Mesenchymal stem cell (in vitro differentiated cells and primary cell): ENCODE data around the gene SEMA5B.

Experiments
- DNase-seq: peaks from one replicate; pipeline ENCODE4 v3.0.0-alpha.2; 2013
- H2AFZ ChIP-seq: one replicate; pipeline ENCODE4 v1.6.1; 2013; ENCODE audit warnings: low read depth, mild to moderate bottlenecking, control low read depth, inconsistent platforms, low read length, moderate library complexity
- H2AK5ac ChIP-seq: 2 replicates; pipeline ENCODE4 v1.6.1; 2013; ENCODE audit warnings: low read length, moderate library complexity, mild to moderate bottlenecking, inconsistent platforms; ENCODE audit not compliant: severe bottlenecking
- H2BK120ac ChIP-seq: one replicate; pipeline ENCODE4 v1.6.1; 2013; ENCODE audit warnings: low read depth, mild to moderate bottlenecking, inconsistent platforms, low read length, moderate library complexity
- H2BK12ac ChIP-seq, 2 experiments: one replicate each; pipeline ENCODE4 v1.6.1; 2013; ENCODE audit warnings: inconsistent platforms in 2 of 2, low read length in 2 of 2, mild to moderate bottlenecking in 2 of 2, moderate library complexity in 2 of 2, control low read depth in 1 of 2
- H2BK15ac ChIP-seq: one replicate; pipeline ENCODE4 v1.6.1; 2013; ENCODE audit warnings: mild to moderate bottlenecking, low read depth, inconsistent platforms; ENCODE audit not compliant: poor library complexity, severe bottlenecking
- H2BK5ac ChIP-seq: 2 replicates; pipeline ENCODE4 v1.6.1; 2013; ENCODE audit warnings: low read depth, mild to moderate bottlenecking, low read length, control low read depth, inconsistent platforms; ENCODE audit not compliant: poor library complexity, severe bottlenecking
- H3K14ac ChIP-seq, 2 experiments: one replicate each; pipeline ENCODE4 v1.6.1; 2013; ENCODE audit warnings: inconsistent platforms in 2 of 2, low read length in 2 of 2, control low read depth in 1 of 2, mild to moderate bottlenecking in 1 of 2, moderate library complexity in 1 of 2
- H3K18ac ChIP-seq, 2 experiments: one replicate each; pipeline ENCODE4 v1.6.1; 2013; ENCODE audit warnings: inconsistent platforms in 2 of 2, low read length in 2 of 2, control low read depth in 1 of 2, low read depth in 1 of 2, mild to moderate bottlenecking in 1 of 2
- H3K23ac ChIP-seq, 2 experiments: one replicate each; pipeline ENCODE4 v1.6.1; 2013; ENCODE audit warnings: inconsistent platforms in 2 of 2, low read length in 2 of 2, mild to moderate bottlenecking in 2 of 2, moderate library complexity in 2 of 2, control low read depth in 1 of 2
- H3K27ac ChIP-seq: 2 replicates; pipeline ENCODE4 v1.5.1; 2013; ENCODE audit warnings: mild to moderate bottlenecking, moderate library complexity, low read length, control low read depth, inconsistent platforms; ENCODE audit not compliant: poor library complexity, severe bottlenecking
- H3K27me3 ChIP-seq, 2 experiments: 2 replicates each; pipeline versions ENCODE4 v1.6.1 to v1.7.0; 2013; ENCODE audit warnings: low read length in 2 of 2, mild to moderate bottlenecking in 2 of 2, moderate library complexity in 2 of 2, control low read depth in 1 of 2, inconsistent platforms in 1 of 2; ENCODE audit not compliant: control insufficient read depth in 1 of 2, insufficient read depth in 1 of 2
- H3K36me3 ChIP-seq, 2 experiments: 2 replicates each; pipeline versions ENCODE4 v1.6.1 to v1.7.0; 2013; ENCODE audit warnings: low read length in 2 of 2, control low read depth in 1 of 2, inconsistent platforms in 1 of 2, low read depth in 1 of 2, mild to moderate bottlenecking in 1 of 2; ENCODE audit not compliant: insufficient read depth in 2 of 2, control insufficient read depth in 1 of 2
- H3K4ac ChIP-seq, 2 experiments: one replicate each; pipeline ENCODE4 v1.6.1; 2013; ENCODE audit warnings: inconsistent platforms in 2 of 2, low read length in 2 of 2, mild to moderate bottlenecking in 2 of 2, moderate library complexity in 2 of 2, control low read depth in 1 of 2, low read depth in 1 of 2
- H3K4me1 ChIP-seq: 2 replicates; pipeline ENCODE4 v1.6.1; 2013; ENCODE audit warnings: low read depth, low read length, control low read depth; ENCODE audit not compliant: control insufficient read depth, insufficient read depth
- H3K4me2 ChIP-seq: 2 replicates; pipeline ENCODE4 v1.6.1; 2013; ENCODE audit warnings: low read length, mild to moderate bottlenecking, inconsistent platforms; ENCODE audit not compliant: poor library complexity, severe bottlenecking
- H3K4me3 ChIP-seq, 2 experiments: 2 replicates each; pipeline versions ENCODE4 v1.5.1 to v1.7.0; 2013; ENCODE audit warnings: low read length in 2 of 2, mild to moderate bottlenecking in 2 of 2, control low read depth in 1 of 2, low read depth in 1 of 2; ENCODE audit not compliant: insufficient read depth in 1 of 2
- H3K79me1 ChIP-seq: replicated peaks from 2 replicates; pipeline ENCODE4 v1.6.1; 2013; ENCODE audit warnings: mild to moderate bottlenecking, control low read depth, low read length, inconsistent platforms; ENCODE audit not compliant: poor library complexity, severe bottlenecking
- H3K9ac ChIP-seq: 2 replicates; pipeline ENCODE4 v1.7.0; 2013; ENCODE audit warnings: mild to moderate bottlenecking, low read length, moderate library complexity
- H3K9me3 ChIP-seq: 2 replicates; pipeline ENCODE4 v1.7.0; 2013; ENCODE audit warnings: mild to moderate bottlenecking, low read length; ENCODE audit not compliant: control insufficient read depth
- H4K8ac ChIP-seq: one replicate; pipeline ENCODE4 v1.6.1; 2013; ENCODE audit warnings: inconsistent platforms, mild to moderate bottlenecking, low read length, moderate library complexity
- H4K91ac ChIP-seq: one replicate; pipeline ENCODE4 v1.6.1; 2013; ENCODE audit warnings: mild to moderate bottlenecking, low read length, inconsistent platforms
- WGBS: methylation state at CpG from one replicate; pipeline ENCODE4 v1.1.7; 2013; ENCODE audit warnings: mixed read lengths; 5-methylcytosine and 5-hydroxymethylcytosine counted together

The SEMA5B gene

DNA sequence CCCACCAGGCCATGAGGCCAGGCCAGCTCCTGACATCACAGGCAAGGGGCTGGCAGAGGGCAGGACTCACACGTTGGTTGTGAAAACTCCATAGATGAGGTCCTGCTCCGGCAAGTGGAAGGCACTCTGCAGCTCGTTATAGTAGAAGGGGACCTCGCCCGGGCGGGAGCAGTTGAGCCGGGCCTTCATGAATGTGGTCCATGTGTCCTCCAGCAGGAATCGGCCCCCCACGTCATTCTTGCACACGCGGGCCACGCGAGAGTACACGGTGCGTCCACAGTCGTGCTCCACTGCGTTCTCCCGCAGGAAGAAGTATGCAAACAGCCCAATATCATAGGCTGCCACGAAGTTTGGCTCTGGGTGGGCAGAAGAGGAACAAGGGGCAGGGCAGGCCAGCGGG lies 101.2 kb downstream of the SEMA5B start:
- H3K79me1 ChIP-seq, result no peaks in the 10 kb centered on the region
- no peak overlapping the region for H2BK5ac ChIP-seq
- no peak overlapping the region for H4K8ac ChIP-seq
- no peak overlapping the region for H4K91ac ChIP-seq
- peaks cover 79 to 87% of the 10 kb centered on the region in 2 experiments for H3K27me3 ChIP-seq
- H3K4me2 ChIP-seq, result no peak overlapping the region
- no peak overlapping the region for H2BK15ac ChIP-seq
- DNase-seq, result no peak
- no peak overlapping the region for H3K27ac ChIP-seq
- H3K14ac ChIP-seq, result no peak overlapping the region
- no peaks in the 10 kb centered on the region for H3K36me3 ChIP-seq
- H3K4me3 ChIP-seq, result peak overlapping the region in 1 of 2 experiments; percentile 11
- 93% methylated on average over 20 of the region's 20 CpGs for WGBS
- no peak overlapping the region for H2BK120ac ChIP-seq
- no peak overlapping the region for H3K9ac ChIP-seq
- no peak overlapping the region for H2AK5ac ChIP-seq
- H2AFZ ChIP-seq, result no peak overlapping the region
- no peaks in the 10 kb centered on the region for H3K9me3 ChIP-seq
- no peak overlapping the region for H3K4ac ChIP-seq
- peaks cover 2% of the 10 kb centered on the region for H3K4me1 ChIP-seq
- H2BK12ac ChIP-seq, result no peak overlapping the region
- H3K18ac ChIP-seq, result no peak overlapping the region
- H3K23ac ChIP-seq, result no peak overlapping the region

DNA sequence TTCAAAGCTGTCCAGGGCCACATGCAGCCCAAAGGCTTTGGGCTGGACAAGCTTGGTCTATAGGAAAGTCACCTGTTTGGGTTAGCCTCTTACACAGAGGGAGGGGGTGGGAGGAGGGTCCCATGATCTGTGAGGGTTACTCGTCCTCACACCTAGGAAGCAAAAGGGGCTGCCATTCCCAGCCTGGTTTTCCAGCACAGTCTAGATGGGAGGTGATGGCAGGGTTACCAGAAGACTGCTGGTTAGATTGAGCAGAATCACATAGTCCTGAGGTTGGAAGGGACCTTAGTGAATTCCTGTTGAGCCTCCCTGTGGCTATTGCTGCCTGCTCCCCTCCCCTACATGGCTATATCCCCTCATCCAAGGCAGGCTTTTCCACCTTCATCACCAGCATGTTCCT lies 101.8 kb downstream of the SEMA5B start:
- Histone ChIP-seq H3K9ac (no peak overlapping the region), H3K23ac (no peak overlapping the region), H3K36me3 (no peaks in the 10 kb centered on the region), H2AK5ac (no peak overlapping the region), H3K79me1 (no peaks in the 10 kb centered on the region), H3K14ac (no peak overlapping the region), H2BK12ac (no peak overlapping the region), H3K27ac (no peak overlapping the region), H3K27me3 (peaks cover 84 to 91% of the 10 kb centered on the region in 2 experiments), H3K9me3 (no peaks in the 10 kb centered on the region), H3K4me2 (no peak overlapping the region), H3K4me3 (no peak overlapping the region), H4K91ac (no peak overlapping the region), H3K4me1 (peaks cover 2% of the 10 kb centered on the region), H2AFZ (no peak overlapping the region), H4K8ac (no peak overlapping the region), H2BK120ac (no peak overlapping the region), H2BK5ac (no peak overlapping the region), H2BK15ac (no peak overlapping the region), H3K4ac (no peak overlapping the region), H3K18ac (no peak overlapping the region)
- WGBS, result 57% methylated on average over 1 of the region's 1 CpG
- DNase-seq, result no peak

DNA sequence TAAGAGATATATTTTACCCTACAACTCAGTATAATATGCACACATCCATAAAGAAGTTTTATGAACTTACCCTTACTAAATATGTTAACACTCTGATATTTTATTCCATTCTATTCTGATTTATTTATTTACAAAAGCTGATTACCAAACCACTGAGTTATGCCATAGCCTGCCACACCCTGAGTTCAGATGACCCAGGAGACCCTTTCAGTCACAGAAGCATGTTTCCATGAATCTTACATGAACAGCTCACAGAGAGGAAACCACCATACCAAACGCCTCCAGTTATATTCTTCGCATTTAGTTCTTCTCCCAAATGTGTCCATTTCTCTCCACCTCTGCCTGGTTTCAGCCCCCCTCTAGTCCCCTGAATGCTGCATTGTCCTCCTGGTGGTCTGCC lies 103.5 kb downstream of the SEMA5B start:
- H2AK5ac ChIP-seq, result no peak overlapping the region
- H3K4me1 ChIP-seq, result peaks cover 2% of the 10 kb centered on the region
- H3K79me1 ChIP-seq, result no peaks in the 10 kb centered on the region
- no peak overlapping the region for H2BK12ac ChIP-seq
- no peak overlapping the region for H3K4me3 ChIP-seq
- no peak overlapping the region for H3K18ac ChIP-seq
- H3K4me2 ChIP-seq, result no peak overlapping the region
- H3K36me3 ChIP-seq, result no peaks in the 10 kb centered on the region
- no peak overlapping the region for H3K9ac ChIP-seq
- H3K27ac ChIP-seq, result no peak overlapping the region
- H3K4ac ChIP-seq, result no peak overlapping the region
- H3K14ac ChIP-seq, result no peak overlapping the region
- WGBS, result 91% methylated on average over 2 of the region's 2 CpGs
- no peak overlapping the region for H2BK120ac ChIP-seq
- H3K9me3 ChIP-seq, result no peaks in the 10 kb centered on the region
- H2AFZ ChIP-seq, result no peak overlapping the region
- H2BK15ac ChIP-seq, result no peak overlapping the region
- no peak for DNase-seq
- H3K23ac ChIP-seq, result no peak overlapping the region
- H4K8ac ChIP-seq, result no peak overlapping the region
- H4K91ac ChIP-seq, result no peak overlapping the region
- peaks cover 84 to 90% of the 10 kb centered on the region in 2 experiments for H3K27me3 ChIP-seq
- no peak overlapping the region for H2BK5ac ChIP-seq

DNA sequence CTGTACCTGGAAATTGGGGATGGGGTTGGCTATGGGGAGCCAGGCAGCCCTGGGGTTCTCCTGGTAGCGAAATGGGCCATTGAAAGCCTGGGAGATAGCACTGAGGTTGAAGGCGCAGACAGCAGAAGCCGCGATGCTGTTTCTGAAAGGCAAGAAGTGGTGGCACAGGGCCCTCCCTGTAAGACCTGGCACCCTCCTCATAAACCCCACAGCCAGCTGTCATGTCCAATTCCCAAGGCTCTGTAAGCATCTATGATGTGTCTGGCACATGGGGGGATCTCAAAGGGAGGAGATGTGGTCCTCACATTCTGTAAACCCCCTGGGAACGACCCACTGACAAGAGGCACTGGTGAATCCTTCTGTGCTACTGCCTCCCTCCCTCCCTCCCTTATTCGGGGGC lies 104.0 kb downstream of the SEMA5B start:
- Histone ChIP-seq H2BK120ac (no peak overlapping the region), H4K8ac (no peak overlapping the region), H2BK5ac (no peak overlapping the region), H2AK5ac (no peak overlapping the region), H2BK15ac (no peak overlapping the region), H3K79me1 (no peaks in the 10 kb centered on the region), H3K4me3 (no peak overlapping the region), H4K91ac (no peak overlapping the region), H3K27me3 (peaks cover 81 to 89% of the 10 kb centered on the region in 2 experiments), H3K4ac (no peak overlapping the region), H3K23ac (no peak overlapping the region), H3K14ac (no peak overlapping the region), H3K18ac (no peak overlapping the region), H3K36me3 (no peaks in the 10 kb centered on the region), H3K27ac (no peak overlapping the region), H3K9me3 (no peaks in the 10 kb centered on the region), H2AFZ (no peak overlapping the region), H3K4me1 (peaks cover 2% of the 10 kb centered on the region), H3K4me2 (no peak overlapping the region), H3K9ac (no peak overlapping the region), H2BK12ac (no peak overlapping the region)
- no peak for DNase-seq
- WGBS, result 68% methylated on average over 6 of the region's 6 CpGs
